OCI-M2 (cell line): ENCODE results near the gene TMEM109.

Source experiments
- DNase-seq: peaks from one replicate; lab custom pipeline; 2025; ENCODE audit not compliant: unreplicated experiment; lab: John Stamatoyannopoulos, UW

Gene TMEM109

DNA sequence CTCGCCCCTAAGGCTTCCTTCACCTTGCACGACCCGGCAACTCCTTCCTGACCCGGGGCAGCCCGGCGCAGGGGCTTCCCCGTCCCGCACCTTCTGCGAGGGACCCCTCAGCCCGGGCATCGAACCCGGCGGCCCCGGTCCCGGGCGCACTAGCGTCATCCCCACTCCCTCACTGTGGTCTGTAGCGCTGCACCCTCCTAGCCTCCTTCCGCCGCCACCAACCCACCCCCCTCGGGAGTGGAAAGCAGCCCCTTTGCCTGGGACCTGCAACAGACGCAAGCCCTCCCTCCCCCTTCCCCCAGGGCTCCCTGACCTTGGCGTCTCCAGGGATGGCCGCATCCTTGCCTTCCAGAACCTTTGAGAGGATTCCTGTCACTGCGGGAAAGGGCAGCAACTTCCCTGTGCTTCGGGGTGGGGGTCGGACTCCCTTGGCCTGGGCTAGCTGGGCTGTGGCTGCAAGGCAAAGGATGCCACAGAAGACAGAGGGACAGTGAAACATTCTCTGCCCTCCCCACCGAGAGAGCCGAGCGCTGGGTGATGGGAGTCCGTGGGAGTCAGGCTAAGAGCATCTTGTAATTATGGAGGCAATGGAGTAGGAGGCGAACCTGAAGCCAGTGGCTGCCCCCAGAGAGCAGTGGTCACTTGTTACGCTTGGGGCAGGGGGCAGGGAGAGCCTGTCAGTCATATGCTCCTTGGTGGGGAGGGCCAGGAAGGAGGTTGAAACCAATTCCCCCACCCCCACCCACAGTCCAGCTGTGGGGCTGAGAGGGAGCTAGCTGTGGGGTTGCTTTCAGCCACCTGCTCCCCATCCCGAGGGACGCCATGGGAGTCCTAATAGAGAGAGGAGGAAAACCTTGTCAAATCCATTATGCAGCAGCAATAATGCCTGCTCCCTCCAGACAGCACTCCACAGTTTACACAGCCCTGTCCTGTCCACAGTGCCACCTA, 11.2 kb downstream of the TMEM109 start:
- DNase-seq: no peak

DNA sequence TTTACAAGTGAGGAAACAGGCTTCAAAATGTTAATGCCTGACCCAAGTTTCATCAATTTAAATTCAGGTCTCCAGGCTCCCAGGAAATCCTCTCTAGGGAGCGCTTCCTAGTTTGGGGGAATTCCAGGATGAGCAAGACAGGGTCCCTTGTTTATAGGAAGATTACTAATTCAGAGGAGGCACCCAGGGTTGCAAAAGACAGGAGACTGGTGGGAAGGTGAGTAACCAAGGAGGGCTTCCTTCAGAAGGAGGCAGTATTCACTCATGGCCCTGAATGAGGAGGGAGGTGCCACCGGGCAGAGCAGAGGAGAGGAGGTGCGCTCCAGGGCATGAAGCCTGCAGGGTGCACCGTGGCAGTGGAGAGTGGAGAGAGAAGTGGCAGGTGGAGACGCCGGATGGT, 11.9 kb downstream of the TMEM109 start:
- no peak for DNase-seq

DNA sequence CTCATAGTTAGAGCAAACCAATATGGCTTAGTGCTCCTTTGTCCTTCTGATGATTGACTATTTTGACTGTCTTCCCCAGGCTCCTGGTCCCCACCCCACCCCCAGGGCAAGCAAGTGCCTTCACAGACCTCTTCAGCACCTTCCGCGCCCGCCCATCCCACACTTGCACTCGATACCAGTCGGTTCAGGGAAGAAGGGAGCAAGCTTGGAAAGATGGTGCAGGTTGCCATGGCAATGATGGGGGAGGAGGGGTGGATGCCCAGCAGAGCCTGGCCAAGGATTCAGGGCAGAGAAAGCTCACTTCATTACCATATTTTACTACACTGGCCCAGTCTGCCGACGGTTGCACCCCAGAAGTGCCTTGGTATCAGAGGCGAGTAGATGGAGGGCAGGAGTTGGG, 12.5 kb downstream of the TMEM109 start:
- no peak for DNase-seq

DNA sequence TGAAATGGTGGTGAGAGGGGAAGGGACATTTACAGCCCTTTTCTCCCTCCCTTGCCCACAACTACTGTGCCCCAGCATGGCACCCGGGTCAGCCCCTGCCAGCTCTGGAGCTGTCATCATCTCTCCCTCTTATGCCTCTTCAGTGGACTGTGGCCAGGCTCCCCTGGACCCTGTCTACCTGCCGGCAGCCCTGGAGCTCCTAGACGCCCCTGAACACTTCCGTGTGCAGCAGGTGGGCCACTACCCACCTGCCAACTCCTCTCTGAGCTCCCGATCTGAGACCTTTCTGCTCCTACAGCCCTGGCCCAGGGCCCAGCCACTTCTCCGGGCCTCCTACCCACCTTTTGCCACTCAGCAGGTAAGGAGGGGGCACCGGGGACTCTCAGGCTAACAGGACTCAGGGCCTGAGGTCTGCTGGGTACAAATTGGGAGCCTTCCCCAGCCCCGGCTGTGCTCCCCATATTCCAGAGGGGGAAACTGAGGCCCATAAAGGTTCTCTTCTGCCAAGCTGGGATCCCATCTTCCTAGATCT, 13.2 kb downstream of the TMEM109 start:
- DNase-seq: no peak

DNA sequence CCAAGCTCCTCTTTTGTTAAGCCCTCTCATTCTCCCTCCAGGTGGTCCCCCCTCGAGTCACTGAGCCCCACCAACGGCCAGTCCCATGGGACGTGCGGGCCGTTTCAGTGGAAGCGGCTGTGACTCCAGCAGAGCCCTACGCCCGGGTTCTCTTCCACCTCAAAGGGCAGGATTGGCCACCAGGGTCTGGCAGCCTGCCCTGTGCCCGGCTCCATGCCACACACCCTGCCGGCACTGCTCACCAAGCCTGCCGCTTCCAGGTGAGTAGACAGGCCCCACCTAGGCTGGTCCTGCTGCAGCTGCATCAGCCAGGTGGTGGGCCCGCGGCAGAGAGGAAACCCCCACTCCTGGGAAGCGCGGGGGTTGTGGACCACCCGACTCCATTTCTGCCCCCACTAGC, 13.6 kb downstream of the TMEM109 start:
- no peak for DNase-seq

DNA sequence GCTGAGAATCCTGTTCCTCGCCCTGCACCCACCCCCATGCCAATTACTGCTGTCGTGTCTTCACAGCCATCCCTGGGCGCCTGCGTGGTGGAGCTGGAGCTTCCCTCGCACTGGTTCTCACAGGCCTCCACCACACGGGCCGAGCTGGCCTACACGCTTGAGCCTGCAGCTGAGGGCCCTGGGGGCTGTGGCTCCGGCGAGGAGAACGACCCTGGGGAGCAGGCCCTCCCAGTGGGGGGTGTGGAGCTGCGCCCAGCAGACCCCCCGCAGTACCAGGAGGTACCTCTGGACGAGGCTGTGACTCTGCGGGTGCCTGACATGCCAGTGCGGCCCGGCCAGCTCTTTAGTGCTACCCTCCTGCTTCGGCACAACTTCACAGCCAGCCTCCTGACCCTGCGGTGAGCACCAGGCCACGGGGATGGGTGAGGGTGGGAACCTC, 14.6 kb downstream of the TMEM109 start:
- no peak for DNase-seq

DNA sequence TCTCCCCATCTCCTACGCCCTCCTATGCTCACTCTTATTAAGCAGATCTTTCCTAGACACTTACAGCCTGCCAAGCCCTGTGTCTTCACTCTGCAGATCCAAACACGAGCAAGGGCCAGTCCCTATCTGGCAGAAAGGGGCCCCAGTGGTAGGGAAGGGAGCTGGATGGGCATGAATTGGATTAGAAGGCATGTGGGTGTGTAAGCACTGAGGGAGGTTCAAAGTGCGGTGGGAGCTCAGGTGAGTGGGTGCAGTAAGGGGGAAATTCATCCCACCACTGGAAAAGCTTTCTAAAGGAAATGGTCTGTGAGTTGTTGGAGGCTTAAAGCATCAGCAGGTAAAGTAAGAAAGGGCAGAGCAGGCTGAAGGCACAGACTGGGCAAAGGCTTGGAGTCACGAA, 15.8 kb downstream of the TMEM109 start:
- DNase-seq: no peak

DNA sequence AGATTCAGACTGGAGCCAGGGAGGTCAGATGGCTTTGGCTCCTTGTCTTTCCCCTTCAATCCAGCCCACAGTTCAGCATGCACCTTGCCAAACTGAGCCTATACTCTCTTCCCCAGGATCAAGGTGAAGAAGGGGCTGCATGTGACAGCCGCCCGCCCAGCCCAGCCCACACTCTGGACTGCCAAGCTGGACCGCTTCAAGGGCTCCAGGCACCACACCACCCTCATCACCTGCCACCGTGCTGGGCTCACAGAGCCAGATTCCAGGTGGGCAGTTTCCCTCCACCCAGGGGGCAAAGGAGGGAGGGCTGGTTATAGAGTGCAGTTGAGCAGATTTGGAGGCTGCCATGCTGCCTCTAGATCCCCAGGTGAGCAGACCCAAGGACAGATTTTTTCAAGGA, 16.4 kb downstream of the TMEM109 start:
- no peak for DNase-seq

DNA sequence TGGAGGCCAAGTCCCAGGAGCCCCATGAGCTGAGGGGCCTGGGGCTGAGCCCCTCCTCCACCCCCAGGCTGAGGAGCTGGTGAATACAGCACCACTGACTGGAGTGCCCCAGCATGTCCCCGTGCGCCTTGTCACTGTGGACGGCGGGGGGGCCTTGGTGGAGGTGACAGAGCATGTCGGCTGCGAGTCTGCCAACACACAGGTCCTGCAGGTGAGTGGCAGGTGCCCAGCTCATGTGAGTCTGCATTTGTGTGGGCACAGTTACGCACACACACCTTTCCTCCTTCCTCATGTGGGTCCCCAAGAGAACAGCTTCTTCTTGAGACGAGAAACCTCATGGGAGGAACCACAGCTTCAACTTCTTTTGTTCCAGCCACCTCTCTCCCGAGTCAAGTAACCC, 18.0 kb downstream of the TMEM109 start:
- no peak for DNase-seq

DNA sequence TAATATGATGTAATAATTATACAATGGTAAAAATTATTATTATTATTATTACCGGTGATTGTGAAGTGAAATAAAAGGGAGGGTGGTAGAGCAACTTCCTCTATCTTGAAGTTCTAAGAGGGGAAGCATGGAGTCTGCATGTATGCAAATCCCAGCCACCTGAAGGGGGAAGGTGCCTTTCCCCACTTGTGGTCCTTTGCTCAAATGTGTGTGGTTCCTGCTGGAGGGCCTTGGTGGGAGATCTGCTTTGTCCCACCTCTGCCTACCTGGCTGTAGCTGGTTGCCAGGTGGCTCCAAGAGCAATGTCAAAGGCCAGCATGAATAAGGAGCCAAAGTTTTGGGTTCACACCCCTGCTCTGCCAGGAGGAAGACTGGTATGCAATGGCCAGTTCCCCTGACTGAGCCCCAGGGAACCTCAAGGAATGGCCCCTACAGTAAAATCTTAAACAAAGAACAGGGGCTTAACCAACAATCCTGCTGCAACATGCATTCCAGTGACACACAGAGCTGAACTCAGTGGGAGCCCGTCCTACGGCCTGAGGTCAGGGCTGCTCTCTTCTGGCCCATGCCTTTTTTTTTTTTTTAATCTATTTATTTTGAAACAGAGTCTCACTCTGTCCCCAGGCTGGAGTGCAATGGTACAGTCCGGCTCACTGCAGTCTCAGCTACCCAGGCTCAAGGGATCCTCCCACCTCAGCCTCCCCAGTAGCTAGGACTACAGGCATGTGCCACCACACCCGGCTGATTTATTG, 18.8 kb downstream of the TMEM109 start:
- no peak for DNase-seq

DNA sequence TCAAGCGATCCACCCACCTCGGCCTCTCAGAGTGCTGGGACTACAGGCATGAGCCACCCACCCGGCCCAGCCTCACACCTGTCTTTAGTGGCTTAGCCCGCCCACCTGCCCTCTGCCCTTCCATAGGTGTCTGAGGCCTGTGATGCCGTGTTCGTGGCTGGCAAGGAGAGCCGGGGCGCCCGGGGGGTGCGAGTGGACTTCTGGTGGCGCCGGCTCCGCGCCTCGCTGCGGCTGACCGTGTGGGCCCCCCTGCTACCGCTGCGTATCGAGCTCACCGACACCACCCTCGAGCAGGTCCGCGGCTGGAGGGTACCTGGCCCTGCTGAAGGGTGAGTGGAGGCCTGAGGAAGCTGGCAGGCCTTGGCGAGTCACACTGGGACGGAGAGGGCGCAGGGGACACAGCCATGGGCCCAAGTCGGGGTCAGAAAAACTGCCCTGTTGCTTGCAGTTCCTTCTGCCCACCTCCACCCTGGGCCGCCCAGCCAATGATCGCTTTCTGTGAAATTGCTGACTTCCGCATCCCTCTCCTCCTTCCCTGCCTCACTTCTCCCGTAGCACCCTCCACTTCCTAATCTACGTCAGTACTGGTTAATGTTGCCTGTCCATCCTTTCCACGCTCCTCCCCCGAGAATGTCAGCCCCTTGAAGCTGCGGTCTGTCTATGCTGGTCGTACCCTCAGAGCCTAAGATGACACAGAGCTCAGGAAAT, 19.6 kb downstream of the TMEM109 start:
- no peak for DNase-seq

DNA sequence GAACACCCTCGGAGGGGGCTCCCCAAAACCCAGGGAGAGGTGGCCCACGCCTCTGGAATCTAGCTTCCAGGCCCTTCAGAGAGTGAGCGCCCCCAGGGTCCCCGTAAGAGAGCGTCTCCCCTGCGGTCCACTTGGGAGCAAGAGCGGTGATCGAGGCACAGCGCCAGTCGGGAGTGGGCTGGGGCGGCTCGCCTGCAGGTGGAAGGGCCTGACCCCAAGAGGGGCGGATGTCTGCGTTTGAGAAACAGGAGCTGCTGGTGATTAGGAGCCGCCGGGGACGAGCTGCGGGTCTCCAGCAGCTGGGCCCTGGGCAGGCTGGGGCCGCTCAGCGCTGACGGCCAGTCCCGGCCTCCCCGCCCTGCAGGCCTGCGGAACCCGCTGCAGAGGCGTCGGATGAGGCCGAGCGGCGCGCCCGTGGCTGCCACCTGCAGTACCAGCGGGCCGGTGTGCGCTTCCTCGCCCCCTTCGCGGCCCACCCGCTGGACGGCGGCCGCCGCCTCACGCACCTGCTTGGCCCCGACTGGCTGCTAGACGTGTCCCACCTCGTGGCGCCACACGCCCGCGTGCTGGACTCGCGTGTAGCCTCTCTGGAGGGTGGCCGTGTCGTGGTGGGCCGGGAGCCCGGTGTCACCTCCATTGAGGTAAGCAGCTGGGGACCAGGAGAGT, 20.3 kb downstream of the TMEM109 start:
- no peak for DNase-seq

DNA sequence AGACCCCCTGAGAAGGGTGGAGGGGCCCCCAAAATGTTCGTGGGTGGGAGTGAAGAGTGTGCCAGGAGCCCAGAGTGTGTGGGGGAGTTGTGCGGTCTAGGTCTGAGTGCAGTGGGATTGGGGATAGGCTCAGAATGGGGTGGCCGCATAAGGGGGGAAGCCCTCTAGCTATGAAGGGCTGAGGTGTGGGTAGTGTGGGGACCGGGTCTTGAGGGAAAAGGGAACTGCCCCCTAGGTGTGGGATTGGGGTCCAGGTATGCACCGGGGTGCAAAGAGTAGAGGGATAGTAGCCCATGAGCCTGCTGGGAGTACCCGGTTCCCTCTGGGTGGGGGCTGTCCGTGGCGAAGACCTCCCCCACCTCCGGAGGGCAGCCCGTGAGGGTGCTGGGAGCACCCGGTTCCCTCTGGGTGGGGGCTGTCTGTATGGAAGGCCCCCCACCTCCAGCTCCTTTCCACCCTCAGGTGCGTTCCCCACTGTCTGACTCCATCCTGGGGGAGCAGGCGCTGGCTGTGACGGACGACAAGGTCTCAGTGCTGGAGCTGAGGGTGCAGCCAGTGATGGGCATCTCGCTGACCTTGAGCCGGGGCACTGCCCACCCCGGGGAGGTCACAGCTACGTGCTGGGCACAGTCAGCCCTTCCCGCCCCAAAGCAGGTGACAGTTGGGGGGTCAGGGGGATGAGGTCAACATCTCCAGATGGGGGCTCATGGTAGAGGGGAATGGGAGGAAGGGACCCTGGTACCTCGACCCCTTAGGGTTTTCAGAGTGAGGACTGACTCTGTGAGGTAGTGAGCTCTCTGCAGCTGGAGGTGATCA, 21.0 kb downstream of the TMEM109 start:
- DNase-seq: no peak

DNA sequence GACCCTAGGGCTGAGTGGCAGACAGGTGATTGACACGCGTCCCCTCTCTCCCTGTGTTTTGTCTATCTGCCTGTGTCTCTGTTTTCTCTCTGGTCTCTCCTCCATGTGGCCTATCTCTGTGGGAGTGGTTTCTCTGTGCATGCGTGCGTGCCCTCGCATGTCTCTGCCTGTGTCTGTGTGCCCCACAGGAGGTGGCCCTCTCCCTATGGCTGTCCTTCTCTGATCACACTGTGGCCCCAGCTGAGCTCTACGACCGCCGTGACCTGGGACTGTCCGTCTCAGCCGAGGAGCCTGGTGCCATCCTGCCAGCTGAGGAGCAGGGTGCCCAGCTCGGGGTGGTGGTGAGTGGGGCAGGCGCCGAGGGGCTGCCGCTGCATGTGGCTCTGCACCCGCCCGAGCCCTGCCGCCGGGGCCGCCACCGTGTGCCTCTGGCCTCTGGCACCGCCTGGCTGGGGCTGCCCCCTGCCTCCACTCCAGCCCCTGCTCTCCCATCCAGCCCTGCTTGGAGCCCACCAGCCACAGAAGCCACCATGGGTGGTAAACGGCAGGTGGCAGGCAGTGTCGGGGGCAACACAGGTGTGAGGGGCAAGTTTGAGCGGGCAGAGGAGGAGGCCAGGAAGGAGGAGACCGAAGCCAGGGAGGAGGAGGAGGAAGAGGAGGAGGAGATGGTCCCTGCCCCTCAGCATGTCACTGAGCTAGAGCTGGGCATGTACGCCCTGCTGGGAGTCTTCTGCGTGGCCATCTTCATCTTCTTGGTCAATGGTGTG, 21.9 kb downstream of the TMEM109 start:
- no peak for DNase-seq

DNA sequence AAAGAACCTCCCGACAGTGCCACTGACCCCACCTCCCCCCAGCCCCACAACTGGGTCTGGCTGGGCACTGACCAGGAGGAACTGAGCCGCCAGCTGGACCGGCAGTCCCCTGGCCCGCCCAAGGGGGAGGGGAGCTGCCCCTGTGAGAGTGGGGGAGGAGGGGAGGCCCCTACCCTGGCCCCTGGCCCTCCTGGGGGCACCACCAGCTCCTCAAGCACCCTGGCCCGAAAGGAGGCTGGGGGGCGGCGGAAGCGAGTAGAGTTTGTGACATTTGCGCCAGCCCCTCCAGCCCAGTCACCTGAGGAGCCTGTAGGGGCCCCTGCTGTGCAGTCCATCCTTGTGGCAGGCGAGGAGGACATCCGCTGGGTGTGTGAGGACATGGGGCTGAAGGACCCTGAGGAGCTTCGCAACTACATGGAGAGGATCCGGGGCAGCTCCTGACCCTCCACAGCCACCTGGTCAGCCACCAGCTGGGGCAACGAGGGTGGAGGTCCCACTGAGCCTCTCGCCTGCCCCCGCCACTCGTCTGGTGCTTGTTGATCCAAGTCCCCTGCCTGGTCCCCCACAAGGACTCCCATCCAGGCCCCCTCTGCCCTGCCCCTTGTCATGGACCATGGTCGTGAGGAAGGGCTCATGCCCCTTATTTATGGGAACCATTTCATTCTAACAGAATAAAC, 22.6 kb downstream of the TMEM109 start:
- no peak for DNase-seq

DNA sequence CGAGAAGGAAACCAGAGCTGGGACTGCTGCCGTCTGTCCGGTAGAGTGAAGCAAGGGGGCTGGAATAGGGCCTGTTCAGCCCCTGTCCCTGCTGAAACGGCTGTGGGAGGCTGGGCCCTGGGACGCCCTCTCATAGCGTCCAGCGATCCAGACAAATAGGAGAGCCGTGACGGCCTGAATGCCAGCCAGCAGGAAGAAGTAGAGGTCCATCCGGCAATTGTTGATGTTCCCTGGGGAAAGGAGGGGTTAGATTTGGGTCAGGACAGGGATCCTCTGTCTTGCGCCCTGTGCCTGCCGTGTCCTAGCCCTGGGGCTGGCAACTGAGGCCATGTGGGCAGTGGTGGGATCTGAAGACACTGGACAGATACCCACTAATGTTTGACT, 23.2 kb downstream of the TMEM109 start:
- DNase-seq: no peak

DNA sequence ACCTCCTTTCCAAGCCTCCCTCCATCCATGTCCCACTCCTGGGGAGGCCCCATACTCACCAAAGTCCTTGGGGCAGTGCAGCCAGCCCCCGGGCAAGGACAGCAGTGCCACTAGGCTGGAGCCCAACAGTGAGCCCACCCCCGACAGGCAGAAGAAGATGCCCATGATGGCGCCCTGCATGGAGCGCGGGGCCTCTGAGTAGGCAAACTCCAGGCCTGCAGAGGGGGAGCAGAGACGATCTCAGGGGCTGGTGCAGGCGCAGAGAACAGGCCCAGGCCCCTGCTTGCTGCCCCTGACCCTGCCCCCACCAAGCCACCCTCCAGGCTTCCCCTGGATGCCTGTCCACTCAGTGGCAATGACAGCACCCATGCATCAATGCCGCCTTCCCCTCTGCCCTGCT, 23.9 kb downstream of the TMEM109 start:
- DNase-seq: no peak

DNA sequence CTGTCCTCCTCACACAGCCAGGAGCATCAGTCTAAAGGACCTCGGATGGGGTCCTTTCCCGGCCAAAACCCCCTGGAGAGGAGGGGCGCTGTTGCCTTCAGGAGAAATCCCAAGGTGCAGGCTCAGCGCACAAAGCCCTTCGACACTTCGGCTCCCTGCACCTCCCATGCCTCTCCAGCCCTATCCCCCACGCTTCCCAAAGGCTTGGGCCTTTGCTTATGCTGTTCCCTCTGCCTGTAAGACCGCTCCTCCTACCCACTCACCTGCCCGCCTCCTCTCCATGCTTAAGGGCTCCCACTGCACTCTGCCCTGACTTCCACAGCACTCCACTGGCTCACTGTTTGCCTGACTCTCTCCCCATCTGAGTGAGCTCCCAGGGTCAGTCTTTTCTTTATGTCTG, 24.5 kb downstream of the TMEM109 start:
- no peak for DNase-seq

DNA sequence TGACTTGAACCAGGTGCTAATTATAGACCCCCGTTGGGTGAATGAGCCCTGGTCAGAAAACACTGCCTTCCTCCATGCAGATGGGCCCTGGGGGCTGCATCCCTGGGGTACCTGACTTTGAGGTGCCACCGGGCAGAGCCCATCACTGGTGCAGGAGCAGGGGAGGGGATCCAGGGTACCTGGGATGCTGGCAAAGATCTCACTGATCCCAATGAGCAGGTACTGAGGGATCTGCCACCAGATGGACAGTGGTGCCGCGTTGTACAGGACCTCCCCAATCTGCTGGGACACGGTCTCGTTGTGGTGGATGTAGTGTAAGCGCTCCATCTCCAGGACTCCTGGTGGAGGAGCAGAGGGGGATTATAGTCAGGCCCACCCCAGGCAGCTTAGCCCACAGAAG, 25.3 kb downstream of the TMEM109 start:
- DNase-seq: no peak
